WTC11 (cell line): ENCODE data around the gene RTP3. TPM values are rescaled to one million over a fixed set of nuclear protein-coding genes. Genes with fewer than 3 reads are reported as not detected.

Experiments used
- ATAC-seq: fragments of 200-7000 bp; cut with Tn5 transposase; 2 replicates; pipeline ENCODE4 v1.10.0; 2021; ENCODE audit warnings: mild to moderate bottlenecking, moderate library complexity
- CTCF ChIA-PET: fragments of 300-600 bp; sonication (Branson Sonifier 250); formaldehyde crosslinking; loops from one replicate; lab custom pipeline; 2021; ENCODE audit warnings: antibody characterized with exemption; lab: Charles Lee
- POLR2A ChIA-PET: fragments of 350-600 bp; sonication (Branson Sonifier 250); formaldehyde crosslinking; loops from one replicate; lab custom pipeline; 2021; ENCODE audit warnings: antibody characterized with exemption; lab: Charles Lee
- DNase-seq: peaks from one replicate; pipeline ENCODE4 v3.0.0; 2021; ENCODE audit warnings: low spot score
- H3K27ac Mint-ChIP-seq: 2 replicates; pipeline ENCODE4 v1.8.0; 2021; ENCODE audit warnings: mixed read lengths
- H3K27me3 Mint-ChIP-seq: 2 replicates; pipeline ENCODE4 v1.8.0; 2021; ENCODE audit warnings: low read depth, mild to moderate bottlenecking, moderate library complexity, mixed read lengths
- H3K36me3 Mint-ChIP-seq: 2 replicates; pipeline ENCODE4 v1.8.0; 2021; ENCODE audit warnings: mixed read lengths
- H3K4me1 Mint-ChIP-seq: 2 replicates; pipeline ENCODE4 v1.8.0; 2022; ENCODE audit warnings: mixed read lengths
- H3K4me3 Mint-ChIP-seq: 2 replicates; pipeline ENCODE4 v1.8.0; 2021; ENCODE audit warnings: mild to moderate bottlenecking, moderate library complexity, mixed read lengths
- H3K9me3 Mint-ChIP-seq: 2 replicates; pipeline ENCODE4 v1.8.0; 2021; ENCODE audit warnings: mixed read lengths
- AFF4 ChIP-seq: sonication (generic); formaldehyde crosslinking; IDR thresholded peaks from 2 replicates; pipeline ENCODE4 v1.8.1; 2023; ENCODE audit warnings: mild to moderate bottlenecking, missing genetic modification reagents, borderline replicate concordance
- AR ChIP-seq: fragments of 250-450 bp; sonication (Bioruptor Pico); IDR thresholded peaks from 2 replicates; pipeline ENCODE4 v1.9.0; 2021; ENCODE audit warnings: mild to moderate bottlenecking
- CBFB ChIP-seq: sonication (generic); formaldehyde crosslinking; IDR thresholded peaks from 2 replicates; pipeline ENCODE4 v1.8.1; 2022; ENCODE audit warnings: mild to moderate bottlenecking, low read depth, missing genetic modification reagents
- CDX4 ChIP-seq: fragments of 250-450 bp; sonication (Bioruptor Pico); IDR thresholded peaks from 2 replicates; pipeline ENCODE4 v1.9.0; 2021; ENCODE audit warnings: moderate library complexity, mild to moderate bottlenecking, inconsistent platforms, borderline replicate concordance
- CREB1 ChIP-seq: sonication (generic); formaldehyde crosslinking; IDR thresholded peaks from 2 replicates; pipeline ENCODE4 v1.8.0; 2023; ENCODE audit warnings: mild to moderate bottlenecking, missing genetic modification reagents
- FOXJ3 ChIP-seq: sonication (generic); formaldehyde crosslinking; IDR thresholded peaks from 2 replicates; pipeline ENCODE4 v1.9.0; 2021; ENCODE audit warnings: missing genetic modification reagents, mild to moderate bottlenecking, borderline replicate concordance
- HMGXB4 ChIP-seq: sonication (generic); formaldehyde crosslinking; IDR thresholded peaks from 2 replicates; pipeline ENCODE4 v1.8.1; 2023; ENCODE audit warnings: mild to moderate bottlenecking, moderate library complexity, missing genetic modification reagents
- MLX ChIP-seq: sonication (generic); formaldehyde crosslinking; IDR thresholded peaks from 2 replicates; pipeline ENCODE4 v1.8.1; 2023; ENCODE audit warnings: mild to moderate bottlenecking, missing genetic modification reagents, moderate library complexity
- NR1H2 ChIP-seq: sonication (generic); formaldehyde crosslinking; IDR thresholded peaks from 2 replicates; pipeline ENCODE4 v1.9.0; 2021; ENCODE audit warnings: mild to moderate bottlenecking, moderate library complexity, missing genetic modification reagents
- NR3C1 ChIP-seq: sonication (generic); formaldehyde crosslinking; conservative IDR thresholded peaks from 2 replicates; pipeline ENCODE4 v1.8.1; 2023; ENCODE audit warnings: low read depth, mild to moderate bottlenecking, missing genetic modification reagents
- OVOL2 ChIP-seq: fragments of 250-450 bp; sonication (Bioruptor Pico); IDR thresholded peaks from 2 replicates; pipeline ENCODE4 v1.9.0; 2021; ENCODE audit warnings: mild to moderate bottlenecking, borderline replicate concordance
- PREB ChIP-seq: sonication (generic); formaldehyde crosslinking; IDR thresholded peaks from 2 replicates; pipeline ENCODE4 v1.8.1; 2022; ENCODE audit warnings: mild to moderate bottlenecking, missing genetic modification reagents, moderate library complexity, borderline replicate concordance
- TP53 ChIP-seq: sonication (generic); formaldehyde crosslinking; IDR thresholded peaks from 2 replicates; pipeline ENCODE4 v1.8.1; 2023; ENCODE audit warnings: mild to moderate bottlenecking, missing genetic modification reagents
- ZBTB43 ChIP-seq: sonication (generic); formaldehyde crosslinking; IDR thresholded peaks from 2 replicates; pipeline ENCODE4 v1.8.1; 2023; ENCODE audit warnings: mild to moderate bottlenecking, missing genetic modification reagents
- ZNF396 ChIP-seq: fragments of 250-450 bp; sonication (Bioruptor Pico); IDR thresholded peaks from 2 replicates; pipeline ENCODE4 v1.8.0; 2021; ENCODE audit warnings: mild to moderate bottlenecking, moderate library complexity, borderline replicate concordance
- ZNF423 ChIP-seq: fragments of 250-450 bp; sonication (Bioruptor Pico); IDR thresholded peaks from 2 replicates; pipeline ENCODE4 v2.1.2; 2022; ENCODE audit warnings: mild to moderate bottlenecking, moderate library complexity
- ZNF532 ChIP-seq: fragments of 250-450 bp; sonication (Bioruptor Pico); IDR thresholded peaks from 2 replicates; pipeline ENCODE4 v1.9.0; 2021; ENCODE audit warnings: mild to moderate bottlenecking, borderline replicate concordance
- total RNA-seq: library from RNA; stranded (reverse); gene quantifications from 3 replicates; pipeline ENCODE4 v1.2.3, GENCODE V29; 2021

Gene RTP3
- total RNA-seq, 1 experiment from 2014 or later: not detected

GRCh38 chr3:46462511-46462910 lies 35.3 kb upstream of the RTP3 start:
- Mint-ChIP-seq H3K4me1 (peaks cover 3% of the 10 kb centered on the region), H3K27me3 (peaks cover 42% of the 10 kb centered on the region), H3K9me3 (peaks cover 17% of the 10 kb centered on the region), H3K27ac (no peak overlapping the region), H3K4me3 (no peak overlapping the region), H3K36me3 (peaks cover 7% of the 10 kb centered on the region)
- DNase-seq: no peak
- POLR2A ChIA-PET: no interaction called here
- CTCF ChIA-PET: interaction anchor here (0.7 to 4.3 kb wide), 37 partner anchors 8 to 790 kb away, joined by 3 to 65 read pairs (median 4); partner anchors contain the start of genes ALS2CL, PRSS50 and RTP3
- no peak for TF ChIP-seq HMGXB4 (CRISPR knock-in tag)
- TF ChIP-seq CREB1: no peak
- TF ChIP-seq FOXJ3: no peak
- no peak for TF ChIP-seq OVOL2 (CRISPR knock-in tag)
- TF ChIP-seq NR3C1 (CRISPR knock-in tag): no peak
- TF ChIP-seq ZBTB43 (CRISPR knock-in tag): no peak
- TF ChIP-seq ZNF532 (CRISPR knock-in tag): no peak
- no peak for TF ChIP-seq MLX
- no peak for TF ChIP-seq AR (CRISPR knock-in tag)
- TF ChIP-seq TP53 (CRISPR knock-in tag): no peak
- no peak for TF ChIP-seq CBFB (CRISPR knock-in tag)
- no peak for TF ChIP-seq NR1H2 (CRISPR knock-in tag)
- TF ChIP-seq ZNF396 (CRISPR knock-in tag): no peak
- no peak for TF ChIP-seq PREB (CRISPR knock-in tag)
- TF ChIP-seq AFF4 (CRISPR knock-in tag): no peak
- no peak for TF ChIP-seq CDX4 (CRISPR knock-in tag)
- no peak for TF ChIP-seq ZNF423 (CRISPR knock-in tag)
- no peak for ATAC-seq
